Fibroblast of mammary gland (primary cell): ENCODE measurements around the gene EXOC7.

Experiments used
- DNase-seq: peaks from one replicate; pipeline ENCODE4 v3.0.0-alpha.2; 2010; ENCODE audit warnings: low read depth
- H3K4me3 ChIP-seq: 2 replicates; pipeline ENCODE4 v1.5.1; 2011; ENCODE audit warnings: low read depth, mild to moderate bottlenecking, low read length, moderate library complexity; ENCODE audit not compliant: control insufficient read depth
- CTCF ChIP-seq: conservative IDR thresholded peaks from 2 replicates; pipeline ENCODE4 v1.5.1; 2011; ENCODE audit warnings: low read depth, low read length, inconsistent platforms; ENCODE audit not compliant: control insufficient read depth, insufficient read depth

Gene EXOC7

GRCh38 chr17:76091526-76092286 lies 11.9 kb downstream of the EXOC7 start:
- H3K4me3 ChIP-seq = no peak overlapping the region
- TF ChIP-seq CTCF = no peak
- no peak for DNase-seq

- no peak for TF ChIP-seq CTCF
- no peak overlapping the region for H3K4me3 ChIP-seq
- DNase-seq = no peak
Measured at GRCh38 chr17:76090517-76091129, 13.0 kb downstream of the EXOC7 start.

GRCh38 chr17:76089680-76090516 lies 13.7 kb downstream of the EXOC7 start:
- no peak overlapping the region for H3K4me3 ChIP-seq
- DNase-seq = no peak
- no peak for TF ChIP-seq CTCF

GRCh38 chr17:76088868-76089576 lies 14.6 kb downstream of the EXOC7 start:
- TF ChIP-seq CTCF = no peak
- no peak overlapping the region for H3K4me3 ChIP-seq
- no peak for DNase-seq

GRCh38 chr17:76088041-76088867 lies 15.3 kb downstream of the EXOC7 start:
- H3K4me3 ChIP-seq = no peak overlapping the region
- no peak for TF ChIP-seq CTCF
- DNase-seq = no peak

GRCh38 chr17:76087531-76087930 lies 16.1 kb downstream of the EXOC7 start:
- TF ChIP-seq CTCF = no peak
- H3K4me3 ChIP-seq = no peak overlapping the region
- DNase-seq = no peak
